22Rv1 (cell line): ENCODE results near the gene NFYB.
"Not testable (repeated sequence)": the region's sequence is repeated elsewhere in the genome, so short reads cannot be mapped to it uniquely, and the experiment has no call there.

ENCODE experiments used
- ZFX ChIP-seq: fragments of 450-650 bp; IDR thresholded peaks from 2 replicates; pipeline ENCODE4 v1.6.1; 2017; ENCODE audit warnings: antibody characterized with exemption, borderline replicate concordance
- TF ChIP-seq, protein P1 (sequence below): fragments of 450-650 bp; IDR thresholded peaks from 2 replicates; pipeline ENCODE4 v1.5.1; 2017; ENCODE audit warnings: mild to moderate bottlenecking

GRCh38 chr12:104114834-104115586 lies 23.0 kb downstream of the NFYB start:
- TF ChIP-seq, protein P1, sequence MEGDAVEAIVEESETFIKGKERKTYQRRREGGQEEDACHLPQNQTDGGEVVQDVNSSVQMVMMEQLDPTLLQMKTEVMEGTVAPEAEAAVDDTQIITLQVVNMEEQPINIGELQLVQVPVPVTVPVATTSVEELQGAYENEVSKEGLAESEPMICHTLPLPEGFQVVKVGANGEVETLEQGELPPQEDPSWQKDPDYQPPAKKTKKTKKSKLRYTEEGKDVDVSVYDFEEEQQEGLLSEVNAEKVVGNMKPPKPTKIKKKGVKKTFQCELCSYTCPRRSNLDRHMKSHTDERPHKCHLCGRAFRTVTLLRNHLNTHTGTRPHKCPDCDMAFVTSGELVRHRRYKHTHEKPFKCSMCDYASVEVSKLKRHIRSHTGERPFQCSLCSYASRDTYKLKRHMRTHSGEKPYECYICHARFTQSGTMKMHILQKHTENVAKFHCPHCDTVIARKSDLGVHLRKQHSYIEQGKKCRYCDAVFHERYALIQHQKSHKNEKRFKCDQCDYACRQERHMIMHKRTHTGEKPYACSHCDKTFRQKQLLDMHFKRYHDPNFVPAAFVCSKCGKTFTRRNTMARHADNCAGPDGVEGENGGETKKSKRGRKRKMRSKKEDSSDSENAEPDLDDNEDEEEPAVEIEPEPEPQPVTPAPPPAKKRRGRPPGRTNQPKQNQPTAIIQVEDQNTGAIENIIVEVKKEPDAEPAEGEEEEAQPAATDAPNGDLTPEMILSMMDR: not testable (repeated sequence)
- not testable (repeated sequence) for TF ChIP-seq ZFX
